Measurements from ENCODE around the gene TCF15. TPM values are rescaled to one million over a fixed set of nuclear protein-coding genes. Genes with fewer than 3 reads are reported as not detected.

TCF15 gene
- total and polyA plus RNA-seq, 2 of the 4 experiments (the other 2 are of a cell fraction): not detected

DNA sequence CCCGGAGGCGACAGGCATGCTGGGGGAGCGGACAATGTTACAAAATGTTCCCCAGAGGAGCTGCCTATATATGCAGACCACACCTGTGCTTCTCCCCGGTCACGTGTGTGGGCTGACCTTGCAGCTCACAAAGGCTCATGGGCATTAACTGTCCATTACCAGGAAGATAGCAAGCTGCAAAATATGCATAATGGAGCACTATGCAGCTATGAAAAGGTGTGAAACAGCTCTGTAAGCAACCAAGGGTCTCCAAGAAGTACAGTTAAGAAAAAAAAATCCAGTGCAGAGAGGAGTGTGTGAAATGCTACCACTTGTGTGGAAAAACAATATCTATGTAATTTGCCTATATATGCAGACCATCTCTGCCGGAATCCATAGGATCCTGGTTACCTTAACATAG lies 9.4 kb downstream of the TCF15 start:
- no peak overlapping the region for H3K4me3 ChIP-seq (ENCODE audit: insufficient read depth, low read depth, low read length)
- no peak overlapping the region for H2BK20ac ChIP-seq (ENCODE audit: low read depth, low read length)
- no peaks in the 10 kb centered on the region for H3K4me1 ChIP-seq (ENCODE audit: control insufficient read depth, insufficient read depth, low read length)
- TF ChIP-seq CHD1 (IDR thresholded peaks at IDR 0.05; ENCODE audit: low read depth, low read length): no peak
- no peak overlapping the region for H3K4ac ChIP-seq (ENCODE audit: low read depth, low read length)
- H2BK120ac ChIP-seq (ENCODE audit: low read depth, low read length): no peak overlapping the region
- no peak overlapping the region for H3K23ac ChIP-seq (ENCODE audit: low read depth, low read length)
- H2BK15ac ChIP-seq (ENCODE audit: low read depth, low read length): no peak overlapping the region
- no peaks in the 10 kb centered on the region for H3K9me3 ChIP-seq (ENCODE audit: control insufficient read depth, insufficient read depth, low read length)
- no peak overlapping the region for H3K9ac ChIP-seq (ENCODE audit: low read depth, low read length)
- H4K5ac ChIP-seq (ENCODE audit: low read depth, low read length): no peak overlapping the region
- H4K91ac ChIP-seq (ENCODE audit: insufficient read depth, low read depth, low read length): no peak overlapping the region
- H3K9me1 ChIP-seq (ENCODE audit: insufficient read depth, low read length): no peaks in the 10 kb centered on the region; the same call in 1 of the 2 replicates
- H3K18ac ChIP-seq (ENCODE audit: low read depth, low read length): no peak overlapping the region
- no peak for DNase-seq
- peaks cover 23% of the 10 kb centered on the region for H3K27me3 ChIP-seq (ENCODE audit: control insufficient read depth, insufficient read depth, low read length)
- no peak overlapping the region for H3K4me2 ChIP-seq (ENCODE audit: low read depth, low read length)
- no peak for ATAC-seq (ENCODE audit: low read depth)
- POLR2A ChIA-PET (ENCODE audit: unreplicated experiment): no interaction called here
- dilution Hi-C loops (cut with HindIII; ENCODE audit: low sequenced_read_pairs, unreplicated experiment): no loop called here
- H2AFZ ChIP-seq (replicated peaks; ENCODE audit: low read length, poor library complexity): no peak overlapping the region
- CTCF ChIA-PET: no interaction called here
- no peak overlapping the region for H2BK5ac ChIP-seq (ENCODE audit: low read depth, low read length, poor library complexity, severe bottlenecking)
- BruUV-seq (replicated peaks): no TSS peak
- H2AK9ac ChIP-seq (replicated peaks; ENCODE audit: low read depth, low read length, poor library complexity): no peak overlapping the region
- no peak overlapping the region for H2AK5ac ChIP-seq (ENCODE audit: low read depth, low read length)
- in situ Hi-C loops (cut with MboI; ENCODE audit: low sequenced_read_pairs): no loop called here
- no peak overlapping the region for H3K14ac ChIP-seq (replicated peaks; ENCODE audit: low read depth, low read length)
- no peak overlapping the region for H3K56ac ChIP-seq (ENCODE audit: extremely low read depth, insufficient read depth, low read length)
- no peaks in the 10 kb centered on the region for H3K36me3 ChIP-seq (ENCODE audit: control insufficient read depth, insufficient read depth, low read length)
- no peaks in the 10 kb centered on the region for H4K20me1 ChIP-seq (ENCODE audit: insufficient read depth, low read length)
- H4K8ac ChIP-seq (ENCODE audit: low read depth in 2 of 2, low read length in 2 of 2): no peak overlapping the region
- H3K27ac ChIP-seq (ENCODE audit: insufficient read depth, low read length): no peak overlapping the region
- intact Hi-C loops (cut with micrococcal nuclease): no loop called here
- H3K79me1 ChIP-seq (ENCODE audit: low read depth in 1 of 2, low read length in 2 of 2): no peaks in the 10 kb centered on the region
- 87% methylated on average over 3 of the region's 6 CpGs; no CpG with 5 or more reads in 1 of the 2 experiments for WGBS, 2 experiments (ENCODE audit: extremely low coverage in 2 of 2, insufficient read length in 1 of 2)

Data from IMR-90 (cell line).